H9 (cell line): ENCODE data around the gene TRIO. TPM values are rescaled to one million over a fixed set of nuclear protein-coding genes. Genes with fewer than 3 reads are reported as not detected.

Source experiments
- DNase-seq: peaks from one replicate; pipeline ENCODE4 v3.0.0-alpha.2; 2017
- H2AFZ ChIP-seq: one replicate; pipeline ENCODE4 v1.6.1; 2013; ENCODE audit warnings: mild to moderate bottlenecking, low read length, control low read depth, moderate library complexity
- H2AK5ac ChIP-seq: 2 replicates; pipeline ENCODE4 v1.6.1; 2013; ENCODE audit warnings: low read length, control low read depth, mixed read lengths; ENCODE audit not compliant: insufficient read length
- H2BK120ac ChIP-seq: one replicate; pipeline ENCODE4 v1.6.1; 2013; ENCODE audit warnings: low read depth, mild to moderate bottlenecking, low read length, control low read depth, inconsistent platforms; ENCODE audit not compliant: poor library complexity, severe bottlenecking
- H2BK12ac ChIP-seq: 2 replicates; pipeline ENCODE4 v1.6.1; 2013; ENCODE audit warnings: low read length, control low read depth, mixed read lengths, low read depth; ENCODE audit not compliant: insufficient read length
- H2BK15ac ChIP-seq: 2 replicates; pipeline ENCODE4 v1.6.1; 2013; ENCODE audit warnings: low read depth, low read length, control low read depth
- H2BK20ac ChIP-seq: one replicate; pipeline ENCODE4 v1.6.1; 2013; ENCODE audit warnings: low read depth, mild to moderate bottlenecking, low read length, control low read depth, inconsistent platforms; ENCODE audit not compliant: poor library complexity, severe bottlenecking
- H2BK5ac ChIP-seq: 2 replicates; pipeline ENCODE4 v1.6.1; 2013; ENCODE audit warnings: low read length, control low read depth, mixed read lengths; ENCODE audit not compliant: insufficient read length
- H3K14ac ChIP-seq: 2 replicates; pipeline ENCODE4 v1.6.1; 2013; ENCODE audit warnings: low read length, control low read depth; ENCODE audit not compliant: insufficient read depth
- H3K18ac ChIP-seq: 2 replicates; pipeline ENCODE4 v1.6.1; 2013; ENCODE audit warnings: low read depth, mild to moderate bottlenecking, mixed read lengths, low read length, control low read depth; ENCODE audit not compliant: insufficient read length
- H3K23ac ChIP-seq: 2 replicates; pipeline ENCODE4 v1.6.1; 2013; ENCODE audit warnings: low read length, control low read depth, mixed read lengths, low read depth; ENCODE audit not compliant: insufficient read length
- H3K23me2 ChIP-seq: 2 replicates; pipeline ENCODE4 v1.6.1; 2013; ENCODE audit warnings: low read depth, mild to moderate bottlenecking, mixed read lengths, low read length, control low read depth; ENCODE audit not compliant: insufficient read length, poor library complexity, severe bottlenecking
- H3K27ac ChIP-seq: 2 replicates; pipeline ENCODE4 v1.5.1; 2013; ENCODE audit warnings: low read length, control low read depth, mixed read lengths, low read depth; ENCODE audit not compliant: insufficient read length
- H3K27me3 ChIP-seq: 2 replicates; pipeline ENCODE4 v1.6.1; 2013; ENCODE audit warnings: low read length, control low read depth, inconsistent platforms; ENCODE audit not compliant: insufficient read depth
- H3K4ac ChIP-seq: 2 replicates; pipeline ENCODE4 v1.6.1; 2013; ENCODE audit warnings: low read depth, mild to moderate bottlenecking, control low read depth, inconsistent platforms, low read length, moderate library complexity
- H3K4me1 ChIP-seq: 2 replicates; pipeline ENCODE4 v1.6.1; 2013; ENCODE audit warnings: low read length, control low read depth, inconsistent platforms; ENCODE audit not compliant: insufficient read depth
- H3K4me2 ChIP-seq: 2 replicates; pipeline ENCODE4 v1.6.1; 2013; ENCODE audit warnings: low read length, control low read depth, mixed read lengths; ENCODE audit not compliant: insufficient read length, insufficient read depth
- H3K56ac ChIP-seq: 2 replicates; pipeline ENCODE4 v1.6.1; 2013; ENCODE audit warnings: low read depth, mild to moderate bottlenecking, mixed read lengths, low read length, control low read depth; ENCODE audit not compliant: insufficient read length
- H3K79me1 ChIP-seq: 2 replicates; pipeline ENCODE4 v1.6.1; 2013; ENCODE audit warnings: low read depth, mild to moderate bottlenecking, moderate library complexity, low read length, control low read depth, inconsistent platforms; ENCODE audit not compliant: insufficient read depth, poor library complexity, severe bottlenecking
- H3K79me2 ChIP-seq: 2 replicates; pipeline ENCODE4 v1.6.1; 2013; ENCODE audit warnings: low read length, control low read depth, inconsistent platforms; ENCODE audit not compliant: insufficient read depth
- H3K9ac ChIP-seq: 2 replicates; pipeline ENCODE4 v1.6.1; 2013; ENCODE audit warnings: low read length, control low read depth, mixed read lengths; ENCODE audit not compliant: insufficient read length; ENCODE audit errors: extremely low read depth
- H3K9me3 ChIP-seq: one replicate; pipeline ENCODE4 v1.6.1; 2013; ENCODE audit warnings: low read depth, low read length, inconsistent platforms; ENCODE audit not compliant: control insufficient read depth
- H3T11ph ChIP-seq: one replicate; pipeline ENCODE4 v1.6.1; 2013; ENCODE audit warnings: mild to moderate bottlenecking, low read length, control low read depth, inconsistent platforms
- H4K20me1 ChIP-seq: one replicate; pipeline ENCODE4 v1.6.1; 2013; ENCODE audit not compliant: control insufficient read depth, insufficient read length, insufficient read depth
- H4K5ac ChIP-seq: 2 replicates; pipeline ENCODE4 v1.6.1; 2013; ENCODE audit warnings: low read depth, mild to moderate bottlenecking, mixed read lengths, low read length, control low read depth; ENCODE audit not compliant: insufficient read length
- H4K8ac ChIP-seq: replicated peaks from 2 replicates; pipeline ENCODE4 v1.6.1; 2013; ENCODE audit warnings: low read length, control low read depth, mixed read lengths, low read depth; ENCODE audit not compliant: insufficient read length
- H4K91ac ChIP-seq: 2 replicates; pipeline ENCODE4 v1.6.1; 2013; ENCODE audit warnings: low read depth, mild to moderate bottlenecking, moderate library complexity, mixed read lengths, low read length, control low read depth; ENCODE audit not compliant: insufficient read length
- H3K27ac Mint-ChIP-seq, 3 experiments: 2 replicates in 2 of 3; 3 replicates in 1 of 3; pipeline ENCODE4 v1.8.0; 2020 to 2021; ENCODE audit warnings: mixed read lengths in 3 of 3, mild to moderate bottlenecking in 1 of 3, moderate library complexity in 1 of 3
- H3K27me3 Mint-ChIP-seq: 2 replicates; pipeline ENCODE4 v1.8.0; 2021; ENCODE audit warnings: low read depth, mild to moderate bottlenecking, moderate library complexity, mixed read lengths
- H3K36me3 Mint-ChIP-seq, 3 experiments: 2 replicates in 2 of 3; 3 replicates in 1 of 3; pipeline ENCODE4 v1.8.0; 2020 to 2021; ENCODE audit warnings: low read depth in 3 of 3, mixed read lengths in 3 of 3; ENCODE audit not compliant: insufficient read depth in 1 of 3
- H3K4me1 Mint-ChIP-seq, 2 experiments: 2 replicates each; pipeline ENCODE4 v1.8.0; 2020; ENCODE audit warnings: mixed read lengths in 2 of 2
- H3K4me3 Mint-ChIP-seq, 2 experiments: 2 replicates in 1 of 2; 3 replicates in 1 of 2; pipeline ENCODE4 v1.8.0; 2020 to 2021; ENCODE audit warnings: mild to moderate bottlenecking in 2 of 2, mixed read lengths in 2 of 2, moderate library complexity in 1 of 2
- H3K9me3 Mint-ChIP-seq, 2 experiments: 2 replicates in 1 of 2; 3 replicates in 1 of 2; pipeline ENCODE4 v1.8.0; 2020; ENCODE audit warnings: mild to moderate bottlenecking in 2 of 2, mixed read lengths in 2 of 2, moderate library complexity in 1 of 2
- CTCF ChIP-seq: fragments of 200-600 bp; sonication (generic); conservative IDR thresholded peaks from 3 replicates; pipeline ENCODE4 v1.8.0; 2021; ENCODE audit warnings: antibody characterized with exemption, mild to moderate bottlenecking
- WGBS: extraction: QIAGEN DNeasy Blood & Tissue Kit; methylation state at CpG from one replicate; pipeline ENCODE4 v1.1.7; 2013; ENCODE audit warnings: missing lambda C conversion rate, low lambda C conversion rate, mixed read lengths; ENCODE audit not compliant: insufficient read length; ENCODE audit errors: extremely low coverage; 5-methylcytosine and 5-hydroxymethylcytosine counted together
- total RNA-seq: library from RNA; stranded (reverse); gene quantifications from 2 replicates; pipeline ENCODE4 v1.2.1, GENCODE V29; 2021

The TRIO gene
- total RNA-seq, 1 experiment from 2014 or later: 87.8 TPM

GRCh38 chr5:14508046-14508445, 364.9 kb downstream of the TRIO start:
- H3T11ph ChIP-seq: no peak overlapping the region
- H4K91ac ChIP-seq: no peak overlapping the region
- no peaks in the 10 kb centered on the region for H3K4me1 ChIP-seq
- no peak for DNase-seq
- H3K27me3 ChIP-seq: no peaks in the 10 kb centered on the region
- H2AFZ ChIP-seq: no peak overlapping the region
- no peak overlapping the region for H4K5ac ChIP-seq
- H3K18ac ChIP-seq: no peak overlapping the region
- no peak overlapping the region for H3K4me2 ChIP-seq
- H3K79me1 ChIP-seq: no peaks in the 10 kb centered on the region
- H4K8ac ChIP-seq: no peak overlapping the region
- no peaks in the 10 kb centered on the region for H4K20me1 ChIP-seq
- H3K4me3 Mint-ChIP-seq: no peak overlapping the region
- H3K9ac ChIP-seq: no peak overlapping the region
- H3K56ac ChIP-seq: no peak overlapping the region
- no peak overlapping the region for H2AK5ac ChIP-seq
- no peak overlapping the region for H2BK20ac ChIP-seq
- TF ChIP-seq CTCF: no peak
- no peak overlapping the region for H2BK12ac ChIP-seq
- H2BK120ac ChIP-seq: no peak overlapping the region
- no peak overlapping the region for H3K27ac ChIP-seq
- H3K79me2 ChIP-seq: no peaks in the 10 kb centered on the region
- H3K27me3 Mint-ChIP-seq: no peaks in the 10 kb centered on the region
- H3K36me3 Mint-ChIP-seq: peaks cover 7 to 25% (median 19%) of the 10 kb centered on the region in 3 experiments; a peak in 6 of 7 replicates
- H3K23ac ChIP-seq: no peak overlapping the region
- peaks cover 1 to 4% of the 10 kb centered on the region in 2 experiments; a peak in 2 of 4 replicates for H3K4me1 Mint-ChIP-seq
- no peaks in the 10 kb centered on the region for H3K9me3 ChIP-seq
- no peaks in the 10 kb centered on the region for H3K9me3 Mint-ChIP-seq
- no peak overlapping the region for H2BK15ac ChIP-seq
- H3K23me2 ChIP-seq: no peaks in the 10 kb centered on the region
- H2BK5ac ChIP-seq: no peak overlapping the region
- no CpG with 5 or more reads among the region's 20 CpGs for WGBS
- no peak overlapping the region for H3K14ac ChIP-seq
- no peak overlapping the region for H3K4ac ChIP-seq
- H3K27ac Mint-ChIP-seq: peak overlapping the region; percentile 28 to 70 (median 61); a peak in 1 of 7 replicates
